HepG2 (cell line): ENCODE results near the gene NXPE3. TPM values are rescaled to one million over a fixed set of nuclear protein-coding genes. Genes with fewer than 3 reads are reported as not detected.

Experiments
- ATAC-seq: fragments of 200-7000 bp; cut with Tn5 transposase; 3 replicates; pipeline ENCODE4 v1.9.1; 2020; ENCODE audit warnings: mild to moderate bottlenecking, moderate library complexity
- BruUV-seq: library from RNA; stranded (reverse); fragments of 400-500 nt; replicated peaks from 2 replicates; lab custom pipeline; 2021; lab: Mats Ljungman, UMichigan
- CTCF ChIA-PET: fragments of 300-600 bp; formaldehyde crosslinking; extraction: SDS; loops from one replicate; lab custom pipeline; 2021; ENCODE audit warnings: low total read pairs, inconsistent platforms, low intra/inter-chr PET ratio; lab: Yijun Ruan, JAX
- POLR2A ChIA-PET: fragments of 350-600 bp; sonication (Branson Sonifier 250); formaldehyde crosslinking; loops from one replicate; lab custom pipeline; 2020; ENCODE audit warnings: antibody characterized with exemption, inconsistent platforms; lab: Yijun Ruan, JAX
- DNase-seq: peaks from one replicate; pipeline ENCODE4 v3.0.0-alpha.2; 2015; ENCODE audit warnings: low spot score
- FAIRE-seq: peaks from 3 replicates; lab custom pipeline; 2011; peaks lifted over from hg19 to GRCh38; lab: Jason Lieb, UNC
- H2AFZ ChIP-seq: one replicate; pipeline ENCODE4 v1.6.1; 2011; ENCODE audit warnings: low read length, inconsistent platforms
- H3K27ac ChIP-seq: fragments of 300-600 bp; 3 replicates; pipeline ENCODE4 v1.8.0; 2011; ENCODE audit warnings: mixed run types, mild to moderate bottlenecking, mixed read lengths, low read length, inconsistent platforms; ENCODE audit not compliant: insufficient read depth; ENCODE audit errors: extremely low read length
- H3K27me3 ChIP-seq, 2 experiments: fragments of 200-600 bp in 1 of 2; 2 replicates in 1 of 2; 3 replicates in 1 of 2; pipeline versions ENCODE4 v1.6.0 to v1.8.0; 2011; ENCODE audit warnings: low read length in 2 of 2, mild to moderate bottlenecking in 2 of 2, moderate library complexity in 2 of 2, inconsistent platforms in 1 of 2; ENCODE audit not compliant: insufficient read depth in 2 of 2, control insufficient read depth in 1 of 2
- H3K36me3 ChIP-seq, 2 experiments: fragments of 200-600 bp in 1 of 2; replicated peaks in 1 of 2; 2 replicates in 1 of 2; 3 replicates in 1 of 2; pipeline versions ENCODE4 v1.5.1 to v1.8.0; 2011; ENCODE audit warnings: low read length in 2 of 2, inconsistent platforms in 1 of 2; ENCODE audit not compliant: insufficient read depth in 2 of 2, control insufficient read depth in 1 of 2
- H3K4me1 ChIP-seq: 2 replicates; pipeline ENCODE4 v1.5.1; 2012; ENCODE audit warnings: low read length, inconsistent platforms; ENCODE audit not compliant: insufficient read depth
- H3K4me2 ChIP-seq: 2 replicates; pipeline ENCODE4 v1.6.0; 2011; ENCODE audit warnings: low read depth, low read length, inconsistent platforms
- H3K4me3 ChIP-seq, 3 experiments: fragments of 200-600 bp in 1 of 3; sonication (generic), shearing (Covaris generic) in 1 of 3; replicated peaks in 1 of 3; 2 replicates each; pipeline ENCODE4 v1.5.1; 2011 to 2016; ENCODE audit warnings: low read length in 3 of 3, inconsistent platforms in 2 of 3, low read depth in 2 of 3, mild to moderate bottlenecking in 2 of 3, control low read depth in 1 of 3, mixed read lengths in 1 of 3; ENCODE audit not compliant: insufficient read depth in 1 of 3
- H3K79me2 ChIP-seq: one replicate; pipeline ENCODE4 v1.6.1; 2011; ENCODE audit warnings: low read length, inconsistent platforms; ENCODE audit not compliant: insufficient read depth
- H3K9ac ChIP-seq: 2 replicates; pipeline ENCODE4 v1.6.0; 2011; ENCODE audit warnings: mild to moderate bottlenecking, low read depth, low read length, inconsistent platforms; ENCODE audit not compliant: insufficient read depth
- H3K9me3 ChIP-seq: 2 replicates; pipeline ENCODE4 v1.5.1; 2012; ENCODE audit warnings: mild to moderate bottlenecking, low read length
- H4K20me1 ChIP-seq: 2 replicates; pipeline ENCODE4 v1.6.0; 2011; ENCODE audit warnings: inconsistent platforms, mild to moderate bottlenecking, low read length, moderate library complexity; ENCODE audit not compliant: insufficient read depth
- BCL6 ChIP-seq: IDR thresholded peaks from 2 replicates; pipeline ENCODE4 v1.6.1; 2016; ENCODE audit warnings: missing genetic modification reagents, missing compliant biosample characterization
- EEA1 ChIP-seq: sonication (generic); formaldehyde crosslinking; IDR thresholded peaks from 2 replicates; pipeline ENCODE4 v1.5.1; 2020; ENCODE audit warnings: mild to moderate bottlenecking, missing genetic modification reagents, borderline replicate concordance
- IRX3 ChIP-seq: sonication (generic); formaldehyde crosslinking; IDR thresholded peaks from 2 replicates; pipeline ENCODE4 v1.8.1; 2023; ENCODE audit warnings: mild to moderate bottlenecking, low read depth, missing genetic modification reagents, borderline replicate concordance
- NCOA5 ChIP-seq: sonication (generic); formaldehyde crosslinking; IDR thresholded peaks from 2 replicates; pipeline ENCODE4 v1.4.0; 2020; ENCODE audit warnings: missing genetic modification reagents
- RFX3 ChIP-seq: IDR thresholded peaks from 2 replicates; pipeline ENCODE4 v1.6.1; 2016; ENCODE audit warnings: missing biosample characterization, missing genetic modification reagents
- ZNF792 ChIP-seq: IDR thresholded peaks from 2 replicates; pipeline ENCODE4 v1.6.1; 2016
- ZSCAN20 ChIP-seq: sonication (generic); formaldehyde crosslinking; IDR thresholded peaks from 2 replicates; pipeline ENCODE4 v1.4.0; 2020; ENCODE audit warnings: missing genetic modification reagents, mild to moderate bottlenecking, borderline replicate concordance
- WGBS: methylation state at CpG from one replicate; pipeline ENCODE4 v1.1.6; 2017; ENCODE audit warnings: low lambda C conversion rate; 5-methylcytosine and 5-hydroxymethylcytosine counted together
- in situ Hi-C: cut with HindIII; loops from 2 replicates; pipeline ENCODE4 v1.10.0; 2017; ENCODE audit warnings: low pct_unique_long_range_greater_than_20kb; ENCODE audit not compliant: extremely low pct_ligation_motif_present
- intact Hi-C: fragments of 100-400 bp; cut with micrococcal nuclease; formaldehyde crosslinking; loops from one replicate; pipeline ENCODE4 v1.10.0; 2022; ENCODE audit not compliant: unreplicated experiment
- polyA plus RNA-seq, 8 experiments: library from polyadenylated mRNA; depleted of rRNA in 3 of 8; stranded (reverse) in 7 of 8; unstranded in 1 of 8; fragments of >200 nt; fragmentation: Illumina TruSeq in 4 of 8; extraction: Trizol in 4 of 8; gene quantifications; 2 replicates each; pipeline versions ENCODE4 v1.2.1 to v1.2.3, GENCODE V29; 2011 to 2016; ENCODE audit warnings: low read depth in 4 of 8, missing spikeins in 1 of 8, mixed read lengths in 1 of 8; ENCODE audit not compliant: insufficient read depth in 1 of 8
- total RNA-seq, 5 experiments: library from RNA; depleted of rRNA; stranded (reverse); fragments of >200 nt; fragmentation: Illumina TruSeq; extraction: Trizol; gene quantifications; 2 replicates each; pipeline ENCODE4 v1.2.3, GENCODE V29; 2016; ENCODE audit warnings: low read depth in 1 of 5
- TF ChIP-seq, protein P1 (sequence below), 2 experiments: sonication (generic) in 1 of 2; formaldehyde crosslinking in 1 of 2; IDR thresholded peaks; 2 replicates each; pipeline versions ENCODE4 v1.4.0 to v1.6.1; 2018 to 2020; ENCODE audit warnings: missing genetic modification reagents in 2 of 2, borderline replicate concordance in 1 of 2, low read depth in 1 of 2, mild to moderate bottlenecking in 1 of 2, missing biosample characterization in 1 of 2

NXPE3 gene
- total and polyA plus RNA-seq, 2 of the 13 experiments (the other 11 are each of a cell fraction or from before 2014, with no cell fraction given) = 3.5 to 4.7 TPM

- H3K4me2 ChIP-seq = no peak overlapping the region
- intact Hi-C loops (no loop called here), in situ Hi-C loops (no loop called here)
- no peak for DNase-seq
- H3K9me3 ChIP-seq = no peaks in the 10 kb centered on the region
- no peak overlapping the region for H3K27ac ChIP-seq
- no peaks in the 10 kb centered on the region for H3K27me3 ChIP-seq
- CTCF ChIA-PET = no interaction called here
- no peaks in the 10 kb centered on the region for H3K79me2 ChIP-seq
- WGBS = 97% methylated on average over 19 of the region's 19 CpGs
- POLR2A ChIA-PET = interaction anchor here (0.7 kb wide), 1 partner anchor 28 kb away, joined by 3 read pairs; the partner anchor contains the start of gene NFKBIZ
- H3K9ac ChIP-seq = no peak overlapping the region
- TF ChIP-seq, protein P1, sequence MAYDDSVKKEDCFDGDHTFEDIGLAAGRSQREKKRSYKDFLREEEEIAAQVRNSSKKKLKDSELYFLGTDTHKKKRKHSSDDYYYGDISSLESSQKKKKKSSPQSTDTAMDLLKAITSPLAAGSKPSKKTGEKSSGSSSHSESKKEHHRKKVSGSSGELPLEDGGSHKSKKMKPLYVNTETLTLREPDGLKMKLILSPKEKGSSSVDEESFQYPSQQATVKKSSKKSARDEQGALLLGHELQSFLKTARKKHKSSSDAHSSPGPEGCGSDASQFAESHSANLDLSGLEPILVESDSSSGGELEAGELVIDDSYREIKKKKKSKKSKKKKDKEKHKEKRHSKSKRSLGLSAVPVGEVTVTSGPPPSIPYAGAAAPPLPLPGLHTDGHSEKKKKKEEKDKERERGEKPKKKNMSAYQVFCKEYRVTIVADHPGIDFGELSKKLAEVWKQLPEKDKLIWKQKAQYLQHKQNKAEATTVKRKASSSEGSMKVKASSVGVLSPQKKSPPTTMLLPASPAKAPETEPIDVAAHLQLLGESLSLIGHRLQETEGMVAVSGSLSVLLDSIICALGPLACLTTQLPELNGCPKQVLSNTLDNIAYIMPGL (CRISPR knock-in tag; IDR thresholded peaks at IDR 0.05; ENCODE audit: borderline replicate concordance in 1 of 2, low read depth in 1 of 2) = no peak
- TF ChIP-seq EEA1 (CRISPR knock-in tag) = no peak
- TF ChIP-seq RFX3 (CRISPR knock-in tag) = no peak
- TF ChIP-seq NCOA5 (CRISPR knock-in tag) = no peak
- TF ChIP-seq ZNF792 = no peak
- TF ChIP-seq ZSCAN20 (CRISPR knock-in tag) = no peak
- no peak for TF ChIP-seq BCL6 (CRISPR knock-in tag)
- no peak for TF ChIP-seq IRX3 (CRISPR knock-in tag)
- BruUV-seq = no TSS peak
- H4K20me1 ChIP-seq = no peaks in the 10 kb centered on the region
- ATAC-seq = no peak
- FAIRE-seq = no peak
- no peak overlapping the region for H2AFZ ChIP-seq
- no peak overlapping the region for H3K4me3 ChIP-seq
- H3K4me1 ChIP-seq = peaks cover 5% of the 10 kb centered on the region
- H3K36me3 ChIP-seq = no peaks in the 10 kb centered on the region; a peak in 1 of 5 replicates
Measured at GRCh38 chr3:101821503-101821902, 42.5 kb downstream of the NXPE3 start.
